ENCODE measurements around the gene C3orf20.

- TF ChIP-seq POLR2A (IDR thresholded peaks at IDR 0.05) = no peak
- no peak for TF ChIP-seq CTCF (IDR thresholded peaks at IDR 0.05)
Measured at GRCh38 chr3:14811684-14812083, 136.7 kb downstream of the C3orf20 start.
